ENCODE data around the gene SLC36A4. TPM values are rescaled to one million over a fixed set of nuclear protein-coding genes. Genes with fewer than 3 reads are reported as not detected.

Gene SLC36A4
- total RNA-seq, 2 donors from 2014 or later: 9.5 to 15.1 TPM

DNA sequence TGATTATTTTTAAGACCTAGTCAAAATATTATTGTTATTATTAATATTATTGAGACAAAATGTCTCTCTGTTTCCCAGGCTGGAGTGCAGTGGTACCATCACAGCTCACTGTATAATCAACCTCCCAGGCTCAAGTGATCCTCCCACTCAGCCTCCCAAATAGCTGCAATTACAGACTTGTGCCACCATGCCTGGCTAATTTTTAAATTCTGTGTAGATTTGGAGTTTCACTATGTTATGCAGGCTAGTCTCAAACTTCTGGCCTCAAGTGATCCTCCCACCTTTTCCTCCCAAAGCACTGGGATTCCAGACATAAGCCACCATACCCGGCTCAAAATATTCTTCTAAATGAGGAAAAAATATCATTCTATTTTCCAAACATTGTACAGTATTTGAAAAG, 37.0 kb downstream of the SLC36A4 start:
- Histone ChIP-seq H3K4me1 (no peaks in the 10 kb centered on the region), H3K9me3 (no peaks in the 10 kb centered on the region), H3K27ac (no peak overlapping the region), H3K27me3 (no peaks in the 10 kb centered on the region), H3K36me3 (no peaks in the 10 kb centered on the region), H3K9ac (ENCODE audit: low read depth in 2 of 2, low read length in 2 of 2) (no peak overlapping the region), H3K4me3 (no peak overlapping the region)
- intact Hi-C loops (cut with DNase I): loop anchor here (10.0 kb wide), 1 partner anchor 66 kb away; no protein-coding TSS in a partner anchor
- TF ChIP-seq, protein P1, sequence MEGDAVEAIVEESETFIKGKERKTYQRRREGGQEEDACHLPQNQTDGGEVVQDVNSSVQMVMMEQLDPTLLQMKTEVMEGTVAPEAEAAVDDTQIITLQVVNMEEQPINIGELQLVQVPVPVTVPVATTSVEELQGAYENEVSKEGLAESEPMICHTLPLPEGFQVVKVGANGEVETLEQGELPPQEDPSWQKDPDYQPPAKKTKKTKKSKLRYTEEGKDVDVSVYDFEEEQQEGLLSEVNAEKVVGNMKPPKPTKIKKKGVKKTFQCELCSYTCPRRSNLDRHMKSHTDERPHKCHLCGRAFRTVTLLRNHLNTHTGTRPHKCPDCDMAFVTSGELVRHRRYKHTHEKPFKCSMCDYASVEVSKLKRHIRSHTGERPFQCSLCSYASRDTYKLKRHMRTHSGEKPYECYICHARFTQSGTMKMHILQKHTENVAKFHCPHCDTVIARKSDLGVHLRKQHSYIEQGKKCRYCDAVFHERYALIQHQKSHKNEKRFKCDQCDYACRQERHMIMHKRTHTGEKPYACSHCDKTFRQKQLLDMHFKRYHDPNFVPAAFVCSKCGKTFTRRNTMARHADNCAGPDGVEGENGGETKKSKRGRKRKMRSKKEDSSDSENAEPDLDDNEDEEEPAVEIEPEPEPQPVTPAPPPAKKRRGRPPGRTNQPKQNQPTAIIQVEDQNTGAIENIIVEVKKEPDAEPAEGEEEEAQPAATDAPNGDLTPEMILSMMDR (IDR thresholded peaks at IDR 0.05): no peak
- no peak for DNase-seq

DNA sequence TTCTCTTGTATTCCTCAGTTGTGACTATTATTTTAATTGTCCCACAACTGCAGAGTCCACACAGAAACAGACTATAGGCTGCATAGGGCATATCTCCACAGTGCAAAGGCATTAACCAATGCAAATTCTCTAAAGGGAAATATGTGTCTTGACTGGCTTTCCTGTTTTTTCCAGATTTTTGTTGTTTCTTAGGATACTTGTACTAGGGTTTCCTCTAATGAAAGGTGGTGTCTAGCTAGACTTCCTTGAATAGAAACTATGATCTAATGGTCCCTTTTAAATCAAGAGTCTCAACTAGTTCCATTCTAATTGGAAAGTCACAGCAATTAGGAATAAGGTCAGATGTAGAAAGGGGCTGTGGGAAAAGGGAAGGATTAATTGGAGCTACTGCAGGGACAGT, 37.6 kb downstream of the SLC36A4 start:
- intact Hi-C loops (cut with DNase I): loop anchor here (10.0 kb wide), 1 partner anchor 65 kb away; no protein-coding TSS in a partner anchor
- H3K36me3 ChIP-seq: no peaks in the 10 kb centered on the region

DNA sequence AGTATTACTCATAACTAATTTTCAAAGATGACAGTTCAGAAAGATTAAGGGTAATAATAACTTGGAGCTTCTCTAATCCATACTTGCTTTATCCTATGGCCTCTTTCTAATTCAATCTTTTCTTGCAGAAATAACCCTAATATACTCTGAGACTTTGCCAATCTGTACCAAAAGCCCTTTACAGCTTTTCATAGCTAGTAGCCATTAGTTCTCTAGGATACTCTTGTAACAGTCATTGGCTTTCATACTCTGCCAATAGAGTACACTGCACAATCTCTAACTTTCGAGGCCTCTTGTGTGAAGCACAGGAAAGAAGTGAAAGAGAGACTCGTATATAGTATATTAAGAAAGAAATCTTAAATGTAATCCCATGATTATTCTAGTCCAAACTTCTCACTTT, 38.1 kb downstream of the SLC36A4 start:
- H3K27me3 ChIP-seq: no peaks in the 10 kb centered on the region
- H3K9ac ChIP-seq (ENCODE audit: low read depth in 2 of 2, low read length in 2 of 2): no peak overlapping the region
- intact Hi-C loops (cut with DNase I): loop anchor here (10.0 kb wide), 1 partner anchor 65 kb away; no protein-coding TSS in a partner anchor
- H3K4me3 ChIP-seq: no peak overlapping the region
- H3K36me3 ChIP-seq: no peaks in the 10 kb centered on the region
- H3K9me3 ChIP-seq: no peaks in the 10 kb centered on the region
- TF ChIP-seq, protein P1 (IDR thresholded peaks at IDR 0.05): no peak
- DNase-seq: no peak
- H3K4me1 ChIP-seq: no peaks in the 10 kb centered on the region
- no peak overlapping the region for H3K27ac ChIP-seq

More for the DNA sequence above, 37.6 kb downstream of the SLC36A4 start:
- no peak overlapping the region for H3K9ac ChIP-seq (ENCODE audit: low read depth in 2 of 2, low read length in 2 of 2)
- H3K4me1 ChIP-seq: no peaks in the 10 kb centered on the region
- no peaks in the 10 kb centered on the region for H3K9me3 ChIP-seq
- H3K27ac ChIP-seq: no peak overlapping the region
- H3K4me3 ChIP-seq: no peak overlapping the region
- no peaks in the 10 kb centered on the region for H3K27me3 ChIP-seq
- TF ChIP-seq, protein P1 (IDR thresholded peaks at IDR 0.05): no peak
- DNase-seq: no peak

DNA sequence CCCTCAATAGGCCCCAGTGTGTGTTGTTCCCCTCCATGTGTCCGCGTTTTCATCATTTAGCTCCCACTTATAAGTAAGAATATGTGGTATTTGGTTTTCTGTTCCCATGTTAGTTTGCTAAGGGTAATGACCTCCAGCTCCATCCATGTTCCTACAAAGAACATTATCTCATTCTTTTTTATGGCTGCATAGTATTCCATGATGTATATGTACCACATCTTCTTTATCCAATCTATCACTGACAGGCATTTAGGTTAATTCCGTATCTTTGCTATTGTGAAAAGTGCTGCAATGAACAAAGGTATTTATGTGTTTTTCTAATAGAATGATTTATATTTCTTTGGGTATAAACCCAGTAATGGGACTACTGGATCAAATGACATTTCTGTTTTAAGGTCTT, 42.1 kb downstream of the SLC36A4 start:
- Histone ChIP-seq H3K4me1 (no peaks in the 10 kb centered on the region), H3K9me3 (no peaks in the 10 kb centered on the region), H3K36me3 (no peaks in the 10 kb centered on the region), H3K27ac (no peak overlapping the region), H3K4me3 (no peak overlapping the region), H3K27me3 (no peaks in the 10 kb centered on the region), H3K9ac (ENCODE audit: low read depth in 2 of 2, low read length in 2 of 2) (no peak overlapping the region)
- TF ChIP-seq, protein P1 (IDR thresholded peaks at IDR 0.05): no peak
- no peak for DNase-seq
- intact Hi-C loops (cut with DNase I): no loop called here

DNA sequence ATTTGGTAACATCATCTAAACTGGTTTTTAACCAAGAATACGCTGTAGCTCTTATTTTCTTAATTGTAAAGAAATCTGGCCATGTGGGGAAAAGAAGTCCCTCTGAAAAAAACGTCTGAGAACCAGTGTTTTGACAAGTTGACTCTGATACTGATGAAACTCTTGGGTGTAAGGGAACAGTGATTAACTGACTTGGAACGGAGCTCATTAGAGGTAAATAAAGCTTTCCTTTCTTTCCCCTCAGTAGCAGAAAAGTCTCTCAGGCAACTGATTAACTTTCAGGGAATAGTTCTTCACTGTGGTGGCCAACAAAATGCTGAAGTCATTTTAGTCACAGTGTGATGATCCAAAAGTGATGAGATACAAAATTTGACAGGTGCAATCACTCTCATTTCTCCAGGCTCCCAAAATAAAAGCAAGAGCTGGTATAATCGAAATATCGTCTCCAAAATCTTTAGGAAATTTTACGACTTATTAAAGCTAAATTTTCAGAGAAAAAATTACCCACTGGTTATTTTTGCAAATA, 52.3 kb downstream of the SLC36A4 start:
- Histone ChIP-seq H3K9ac (ENCODE audit: low read depth in 2 of 2, low read length in 2 of 2) (no peak overlapping the region), H3K9me3 (no peaks in the 10 kb centered on the region), H3K27me3 (no peaks in the 10 kb centered on the region), H3K4me3 (no peak overlapping the region), H3K27ac (no peak overlapping the region), H3K36me3 (no peaks in the 10 kb centered on the region), H3K4me1 (no peaks in the 10 kb centered on the region)
- no peak for DNase-seq
- intact Hi-C loops (cut with DNase I): no loop called here
- TF ChIP-seq, protein P1 (IDR thresholded peaks at IDR 0.05): no peak

All from colonic mucosa (tissue), 4 donors.